ENCODE results near the gene ADM2.

ADM2 gene

GRCh38 chr22:50483977-50484853 lies 2.9 kb downstream of the ADM2 start:
- no peak for DNase-seq
- no peak for TF ChIP-seq CTCF (IDR thresholded peaks at IDR 0.05; ENCODE audit: low read depth, low read length)

GRCh38 chr22:50485221-50486131 lies 4.1 kb downstream of the ADM2 start:
- Histone ChIP-seq H3K9me3 (no peaks in the 10 kb centered on the region), H3K36me3 (no peaks in the 10 kb centered on the region), H3K4me3 (ENCODE audit: low read depth, low read length) (no peak overlapping the region), H3K4me1 (peaks cover 4% of the 10 kb centered on the region), H3K27me3 (peaks cover 17% of the 10 kb centered on the region)
- DNase-seq = peak; percentile 79
- peak; percentile 15; the same call in 1 of the 2 replicates for TF ChIP-seq CTCF (IDR thresholded peaks at IDR 0.05; ENCODE audit: low read depth, low read length)

More at GRCh38 chr22:50483977-50484853, 2.9 kb downstream of the ADM2 start:
- H3K4me1 ChIP-seq = peaks cover 4% of the 10 kb centered on the region
- no peaks in the 10 kb centered on the region for H3K9me3 ChIP-seq
- H3K36me3 ChIP-seq = no peaks in the 10 kb centered on the region
- H3K4me3 ChIP-seq (ENCODE audit: low read depth, low read length) = no peak overlapping the region
- peaks cover 17% of the 10 kb centered on the region for H3K27me3 ChIP-seq

GRCh38 chr22:50486561-50487289 lies 5.4 kb downstream of the ADM2 start, which contains the start of gene MIOX:
Gene MIOX, plus strand, starts transcription at chr22:50486859. Its CDS starts 39 bp downstream, at chr22:50486898.
- no peak for TF ChIP-seq CTCF (IDR thresholded peaks at IDR 0.05; ENCODE audit: low read depth, low read length)
- peaks cover 4% of the 10 kb centered on the region for H3K4me1 ChIP-seq
- peak; percentile 14 for DNase-seq
- no peaks in the 10 kb centered on the region for H3K36me3 ChIP-seq
- no peaks in the 10 kb centered on the region for H3K9me3 ChIP-seq
- no peak within 1 kb of the TSS for H3K4me3 ChIP-seq (ENCODE audit: low read depth, low read length)
- peaks cover 7% of the 10 kb centered on the region for H3K27me3 ChIP-seq

- H3K9me3 ChIP-seq = no peaks in the 10 kb centered on the region
- TF ChIP-seq CTCF (IDR thresholded peaks at IDR 0.05; ENCODE audit: low read depth, low read length) = no peak
- peaks cover 4% of the 10 kb centered on the region for H3K4me1 ChIP-seq
- no peak overlapping the region for H3K4me3 ChIP-seq (ENCODE audit: low read depth, low read length)
- DNase-seq = peak; percentile 6
- no peaks in the 10 kb centered on the region for H3K27me3 ChIP-seq
- H3K36me3 ChIP-seq = no peaks in the 10 kb centered on the region
These were observed 6.1 kb downstream of the ADM2 start for GRCh38 chr22:50487290-50488005.

- H3K36me3 ChIP-seq = no peaks in the 10 kb centered on the region
- no peak overlapping the region for H3K4me3 ChIP-seq (ENCODE audit: low read depth, low read length)
- H3K4me1 ChIP-seq = peaks cover 4% of the 10 kb centered on the region
- no peaks in the 10 kb centered on the region for H3K9me3 ChIP-seq
- no peak for TF ChIP-seq CTCF (IDR thresholded peaks at IDR 0.05; ENCODE audit: low read depth, low read length)
- no peaks in the 10 kb centered on the region for H3K27me3 ChIP-seq
- DNase-seq = no peak
These were observed 6.8 kb downstream of the ADM2 start for GRCh38 chr22:50488006-50488677.

Data from BE2C (cell line).